Motor neuron (in vitro differentiated cells): ENCODE results near the gene OVCA2. TPM values are rescaled to one million over a fixed set of nuclear protein-coding genes. Genes with fewer than 3 reads are reported as not detected.

Experiments used
- ATAC-seq, 8 experiments: fragments of 200-7000 bp; cut with Tn5 transposase; replicated peaks in 6 of 8; 2 replicates each; pipeline ENCODE4 v1.8.0; 2021; ENCODE audit warnings: mild to moderate bottlenecking in 8 of 8, moderate library complexity in 8 of 8
- H3K27ac ChIP-seq, 2 donors: fragments of 250-450 bp; sonication (Bioruptor Pico); 2 replicates each; pipeline ENCODE4 v1.9.0; 2021; ENCODE audit warnings: antibody characterized with exemption in 2 of 2, mild to moderate bottlenecking in 2 of 2, moderate library complexity in 1 of 2
- H3K4me1 ChIP-seq, 2 donors: fragments of 250-450 bp; sonication (Bioruptor Pico); replicated peaks in 1 of 2; 2 replicates each; pipeline ENCODE4 v1.6.1; 2021; ENCODE audit warnings: antibody characterized with exemption in 2 of 2, mild to moderate bottlenecking in 2 of 2, moderate library complexity in 1 of 2
- H3K4me3 ChIP-seq, 5 donors: fragments of 250-450 bp; sonication (Bioruptor Pico); 2 replicates each; pipeline ENCODE4 v1.9.0; 2021; ENCODE audit warnings: antibody characterized with exemption in 5 of 5, mild to moderate bottlenecking in 5 of 5, moderate library complexity in 4 of 5
- WGBS, 10 experiments: fragments of 450-650 bp; shearing (Covaris generic); methylation state at CpG; one replicate each; pipeline ENCODE4 v1.0.0; 2022; 5-methylcytosine and 5-hydroxymethylcytosine counted together
- in situ Hi-C, 9 experiments: fragments of 400-800 bp; cut with MboI; loops; one replicate each; pipeline ENCODE4 v1.15.0; 2021; ENCODE audit warnings: low sequenced_read_pairs in 9 of 9, low pct_unique_long_range_greater_than_20kb in 2 of 9; ENCODE audit not compliant: unreplicated experiment in 9 of 9
- total RNA-seq, 8 experiments: library from RNA; unstranded; fragments of 300-600 nt; gene quantifications; 2 replicates each; pipeline versions ENCODE4 v1.2.3 to v1.2.4, GENCODE V29; 2022

OVCA2 gene
- total RNA-seq, 8 experiments from 2014 or later = 10.1 to 28.5 (median 20.2) TPM

DNA sequence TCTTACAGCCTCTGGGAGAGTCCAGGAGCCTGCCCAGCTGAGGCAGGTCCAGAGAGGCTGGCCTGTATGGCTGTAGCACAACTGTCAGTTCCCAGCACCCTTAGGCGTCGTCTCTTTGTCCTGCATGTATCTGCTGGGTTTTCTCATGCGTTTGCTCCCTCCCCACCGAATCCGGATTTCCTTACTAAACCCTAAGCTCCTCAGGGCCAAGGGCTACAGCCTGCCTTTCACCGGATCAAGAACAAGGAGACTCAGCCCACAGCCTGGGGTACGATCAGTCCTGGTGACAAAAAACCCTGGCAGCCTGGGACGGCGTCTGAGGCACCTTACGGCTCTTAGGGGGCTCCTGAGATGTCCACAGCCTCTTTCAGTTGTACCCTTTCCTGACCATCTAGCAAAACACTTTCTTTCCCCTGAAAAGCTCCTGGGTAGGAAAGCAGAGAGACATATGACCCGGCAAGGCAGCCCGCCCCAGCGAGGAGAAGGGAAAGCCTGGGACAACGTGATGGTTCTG is 25.3 kb downstream of the OVCA2 start:
- ATAC-seq = peak in 3 of 8 experiments; percentile 0 to 2 (median 1)
- WGBS, 10 experiments = 20 to 90% (median 88%) methylated on average over 1 to 7 of the region's 14 CpGs; no CpG with 5 or more reads in 5 of the 10 experiments
- in situ Hi-C loops = loop anchor here in 3 of 9 experiments (25.0 kb wide), 1 partner anchor 170 kb away; no protein-coding TSS in a partner anchor
- no peaks in the 10 kb centered on the region for H3K4me1 ChIP-seq
- H3K4me3 ChIP-seq = no peak overlapping the region
- no peak overlapping the region for H3K27ac ChIP-seq

DNA sequence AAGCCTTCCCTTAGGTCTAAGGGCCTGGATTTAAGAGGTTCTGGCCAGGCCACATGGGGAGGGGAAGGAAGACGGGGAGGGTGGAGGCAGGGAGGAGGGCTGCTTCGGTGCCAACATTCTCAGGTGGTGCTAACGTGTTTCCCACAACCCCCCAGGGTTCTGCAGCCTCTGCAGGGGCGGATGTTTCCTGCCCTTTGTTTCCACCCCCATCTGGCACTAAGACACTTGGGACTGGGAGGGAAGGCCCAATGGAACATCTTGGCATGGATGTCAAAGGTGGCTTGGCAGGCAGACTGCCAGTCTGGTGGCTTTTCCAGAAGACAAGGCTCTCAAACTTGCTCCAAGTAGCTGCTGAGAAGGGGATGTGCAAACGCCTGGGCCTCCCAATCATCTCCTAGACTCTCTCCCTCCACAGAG is 25.8 kb downstream of the OVCA2 start:
- no peak overlapping the region for H3K4me3 ChIP-seq
- in situ Hi-C loops = loop anchor here in 3 of 9 experiments (25.0 kb wide), 1 partner anchor 170 kb away; no protein-coding TSS in a partner anchor
- no peak overlapping the region for H3K27ac ChIP-seq
- WGBS, 10 experiments = 0% methylated on average over 1 of the region's 5 CpGs; no CpG with 5 or more reads in 9 of the 10 experiments
- H3K4me1 ChIP-seq = no peaks in the 10 kb centered on the region
- ATAC-seq = peak in 2 of 8 experiments; percentile 1 to 7

DNA sequence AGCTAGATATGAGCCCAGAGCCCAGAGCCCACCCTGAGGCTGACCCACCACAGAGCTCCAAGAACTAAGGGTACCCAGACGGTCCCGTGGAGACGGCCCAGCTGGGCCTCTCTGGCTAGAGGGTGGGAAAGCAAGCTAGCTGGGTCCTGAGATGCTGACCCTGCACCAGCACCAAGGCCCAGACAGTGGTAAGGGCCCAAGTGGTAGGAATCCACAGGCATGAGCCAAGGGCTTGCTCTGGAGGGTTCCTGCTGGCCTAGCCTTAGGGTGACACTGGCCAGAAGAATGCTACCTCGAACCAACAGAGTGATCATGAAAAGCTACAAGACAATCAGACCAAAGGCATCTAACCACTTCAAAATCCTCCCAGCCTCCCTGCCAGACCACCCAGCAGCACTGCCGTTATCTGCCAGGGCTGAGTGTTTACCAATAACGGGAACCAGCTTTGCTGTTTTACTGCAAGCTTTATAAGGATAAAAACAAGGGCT is 26.3 kb downstream of the OVCA2 start:
- WGBS, 10 experiments = 0 to 100% (median 10%) methylated on average over 1 to 5 of the region's 6 CpGs; no CpG with 5 or more reads in 5 of the 10 experiments
- in situ Hi-C loops = loop anchor here in 3 of 9 experiments (25.0 kb wide), 1 partner anchor 169 kb away; no protein-coding TSS in a partner anchor
- no peak for ATAC-seq
- Histone ChIP-seq H3K27ac (no peak overlapping the region), H3K4me3 (no peak overlapping the region), H3K4me1 (no peaks in the 10 kb centered on the region)

DNA sequence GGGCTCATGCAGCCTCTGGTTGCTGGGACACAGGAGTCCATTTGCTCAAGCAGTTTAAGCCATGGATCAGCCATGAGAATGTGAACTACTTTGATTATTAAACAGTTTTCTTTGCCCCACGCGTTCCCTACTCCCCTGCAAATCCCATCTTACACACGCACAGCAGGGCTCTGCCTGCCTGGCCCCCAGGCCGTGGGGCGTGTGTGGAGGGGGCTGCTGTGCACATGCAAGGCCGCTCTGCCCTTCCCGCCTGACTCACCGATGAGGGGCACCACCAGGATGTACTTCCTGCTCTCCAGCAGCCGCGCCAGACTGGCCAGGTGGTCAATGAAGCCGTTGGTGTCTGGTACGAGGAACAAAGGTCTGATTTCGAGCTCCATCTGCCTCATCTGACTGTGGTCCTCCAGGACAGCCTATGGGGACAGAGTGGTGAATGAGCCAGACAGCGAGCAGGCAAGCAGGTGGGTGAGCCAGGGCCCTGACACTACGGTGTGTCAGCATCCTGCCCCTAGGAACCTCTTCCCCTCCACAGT is 26.8 kb downstream of the OVCA2 start:
- Histone ChIP-seq H3K27ac (no peak overlapping the region), H3K4me1 (no peaks in the 10 kb centered on the region)

DNA sequence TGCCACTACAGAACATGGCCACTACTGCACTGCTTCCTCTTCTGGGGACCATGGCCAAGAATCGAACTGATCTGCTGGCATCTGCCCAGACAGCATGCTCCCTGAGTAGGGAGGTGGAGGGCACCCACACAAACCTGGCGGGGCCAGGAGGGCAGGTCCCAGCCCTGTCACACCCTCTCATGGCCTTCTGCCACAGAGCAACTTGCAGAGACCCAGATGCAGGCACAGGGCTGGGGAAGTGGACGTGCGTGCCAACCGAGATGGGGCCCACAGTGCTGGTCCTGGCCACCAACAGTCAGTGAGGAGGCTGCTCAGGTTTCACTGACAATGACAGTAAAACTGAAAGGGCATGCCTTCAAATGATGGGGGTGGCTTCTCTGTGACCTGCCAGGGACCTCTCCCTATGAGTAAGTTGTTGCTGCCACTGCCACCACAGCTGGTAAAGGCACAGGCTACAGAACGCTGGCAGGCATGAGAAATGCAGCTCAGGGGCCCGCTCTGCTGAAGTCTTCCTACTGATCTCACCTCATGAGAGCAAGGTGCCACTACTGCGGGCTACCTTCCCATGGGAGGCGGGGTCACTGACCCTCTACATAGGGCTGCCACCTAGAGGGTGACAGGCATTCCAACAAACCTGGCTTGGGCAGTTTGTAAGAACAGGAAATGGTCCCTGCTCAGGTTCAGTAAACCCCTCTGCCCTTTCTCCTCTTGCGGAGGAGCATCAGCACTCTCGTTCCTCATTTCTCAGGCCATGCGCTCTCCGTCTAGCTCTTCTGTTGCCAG is 28.6 kb downstream of the OVCA2 start:
- 50 to 100% (median 87%) methylated on average over 1 to 7 of the region's 13 CpGs; no CpG with 5 or more reads in 3 of the 10 experiments for WGBS, 10 experiments
- no peak overlapping the region for H3K27ac ChIP-seq
- ATAC-seq = no peak
- H3K4me3 ChIP-seq = no peak overlapping the region
- in situ Hi-C loops = loop anchor here in 3 of 9 experiments (25.0 kb wide), 1 partner anchor 167 kb away; no protein-coding TSS in a partner anchor
- H3K4me1 ChIP-seq = peaks cover 0 to 1% of the 10 kb centered on the region in 2 donors

More for the DNA sequence above, 26.8 kb downstream of the OVCA2 start:
- 8 to 84% (median 44%) methylated on average over 2 to 8 of the region's 15 CpGs; no CpG with 5 or more reads in 5 of the 10 experiments for WGBS, 10 experiments
- ATAC-seq = peak in 1 of 8 experiments; percentile 48
- in situ Hi-C loops = loop anchor here in 3 of 9 experiments (25.0 kb wide), 1 partner anchor 169 kb away; no protein-coding TSS in a partner anchor
- H3K4me3 ChIP-seq = no peak overlapping the region

DNA sequence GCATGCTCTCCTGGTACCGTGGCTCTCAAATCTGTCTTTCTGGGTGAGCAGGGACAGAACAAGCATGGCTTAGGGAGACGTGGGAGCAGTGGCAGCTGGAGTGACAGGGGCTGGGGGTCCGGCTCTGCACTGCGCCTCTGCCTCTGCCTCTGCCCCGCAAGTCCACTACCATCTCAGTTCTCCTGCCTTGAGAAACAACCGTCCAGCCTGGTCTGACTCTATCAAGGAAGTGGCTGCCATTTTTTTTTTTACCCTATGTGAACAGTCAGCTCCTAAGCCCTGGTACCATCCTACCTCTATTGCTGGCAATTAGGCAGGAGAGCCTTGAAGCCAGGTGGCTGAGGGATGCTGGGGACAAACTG is 29.2 kb downstream of the OVCA2 start:
- peaks cover 0 to 6% of the 10 kb centered on the region in 2 donors for H3K4me1 ChIP-seq
- in situ Hi-C loops = loop anchor here in 3 of 9 experiments (25.0 kb wide), 1 partner anchor 166 kb away; no protein-coding TSS in a partner anchor
- ATAC-seq = no peak
- no peak overlapping the region for H3K27ac ChIP-seq
- H3K4me3 ChIP-seq = no peak overlapping the region
- 90 to 100% (median 100%) methylated on average over 1 to 5 of the region's 6 CpGs; no CpG with 5 or more reads in 6 of the 10 experiments for whole genome bisulfite sequencing, 10 experiments

DNA sequence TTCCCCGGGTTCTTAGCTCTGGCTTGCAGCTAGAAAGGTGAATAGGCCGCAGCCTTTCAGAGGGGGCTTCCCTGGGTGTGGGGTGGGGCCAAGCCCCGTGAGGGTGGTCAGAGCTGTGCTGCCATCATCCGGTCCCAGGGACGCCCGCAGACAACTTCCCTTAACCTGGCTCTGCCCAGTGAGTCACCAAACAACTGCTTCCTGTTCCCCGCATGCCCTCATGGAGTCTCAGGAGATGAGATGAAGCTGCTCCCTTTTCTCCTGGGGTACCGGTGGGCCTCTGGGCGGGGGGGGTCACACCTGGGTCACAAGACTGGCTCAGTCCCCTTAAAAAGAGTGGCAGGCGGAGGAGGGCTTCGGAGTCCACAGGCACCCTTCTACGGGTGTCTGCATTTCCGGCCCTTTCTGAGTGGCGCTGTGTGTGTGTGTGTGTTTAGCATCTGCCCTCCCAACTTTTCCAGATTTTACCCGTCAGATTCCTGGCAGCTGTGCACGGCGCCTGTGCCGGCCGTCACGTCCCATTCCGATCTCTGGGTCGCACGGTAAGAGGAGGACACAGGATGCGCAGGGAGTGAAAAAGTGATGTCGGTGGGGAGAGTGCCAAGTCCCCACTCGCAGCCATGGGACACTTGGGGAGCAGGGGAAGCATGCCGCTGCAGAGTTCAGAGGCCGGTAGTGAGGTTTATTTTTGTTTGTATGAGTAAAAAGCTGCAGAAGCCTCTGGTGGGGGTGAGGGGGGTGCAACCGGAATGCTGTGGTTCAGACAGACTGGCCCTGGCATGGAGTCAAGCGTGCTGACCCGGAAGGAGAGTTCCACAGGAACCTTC is 29.8 kb downstream of the OVCA2 start:
- WGBS, 10 experiments = 60 to 100% (median 90%) methylated on average over 1 to 20 of the region's 31 CpGs; no CpG with 5 or more reads in 2 of the 10 experiments
- in situ Hi-C loops = loop anchor here in 3 of 9 experiments (25.0 kb wide), 1 partner anchor 166 kb away; no protein-coding TSS in a partner anchor
- Histone ChIP-seq H3K4me1 (peaks cover 0 to 6% of the 10 kb centered on the region in 2 donors), H3K4me3 (no peak overlapping the region), H3K27ac (no peak overlapping the region)
- no peak for ATAC-seq

DNA sequence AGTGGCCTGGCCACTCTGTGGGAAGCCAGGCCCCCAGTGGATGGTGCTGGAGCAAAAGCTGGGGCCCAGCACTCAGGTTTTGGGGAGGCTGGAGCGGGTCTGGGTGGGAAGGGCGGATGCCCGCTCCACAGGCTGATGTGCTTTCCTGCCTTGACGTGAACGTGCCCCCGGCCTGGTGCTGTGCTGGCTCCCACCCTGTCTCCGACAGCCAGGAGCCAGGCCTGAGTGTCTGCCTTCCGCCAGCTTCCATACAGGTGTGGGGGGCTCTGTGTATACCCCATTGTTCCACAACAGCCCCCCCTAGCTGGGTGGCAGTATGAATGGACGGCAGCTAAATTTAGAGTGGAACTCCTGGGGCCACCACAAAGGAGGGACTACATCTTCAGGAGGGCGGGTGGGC is 33.1 kb downstream of the OVCA2 start:
- H3K4me1 ChIP-seq = peaks cover 0 to 6% of the 10 kb centered on the region in 2 donors
- in situ Hi-C loops = loop anchor here in 4 of 9 experiments (25.0 kb wide), 1 partner anchor 162 kb away; no protein-coding TSS in a partner anchor
- H3K27ac ChIP-seq = no peak overlapping the region
- ATAC-seq = no peak
- 60 to 100% methylated on average over 1 to 2 of the region's 10 CpGs; no CpG with 5 or more reads in 8 of the 10 experiments for WGBS, 10 experiments
- no peak overlapping the region for H3K4me3 ChIP-seq

DNA sequence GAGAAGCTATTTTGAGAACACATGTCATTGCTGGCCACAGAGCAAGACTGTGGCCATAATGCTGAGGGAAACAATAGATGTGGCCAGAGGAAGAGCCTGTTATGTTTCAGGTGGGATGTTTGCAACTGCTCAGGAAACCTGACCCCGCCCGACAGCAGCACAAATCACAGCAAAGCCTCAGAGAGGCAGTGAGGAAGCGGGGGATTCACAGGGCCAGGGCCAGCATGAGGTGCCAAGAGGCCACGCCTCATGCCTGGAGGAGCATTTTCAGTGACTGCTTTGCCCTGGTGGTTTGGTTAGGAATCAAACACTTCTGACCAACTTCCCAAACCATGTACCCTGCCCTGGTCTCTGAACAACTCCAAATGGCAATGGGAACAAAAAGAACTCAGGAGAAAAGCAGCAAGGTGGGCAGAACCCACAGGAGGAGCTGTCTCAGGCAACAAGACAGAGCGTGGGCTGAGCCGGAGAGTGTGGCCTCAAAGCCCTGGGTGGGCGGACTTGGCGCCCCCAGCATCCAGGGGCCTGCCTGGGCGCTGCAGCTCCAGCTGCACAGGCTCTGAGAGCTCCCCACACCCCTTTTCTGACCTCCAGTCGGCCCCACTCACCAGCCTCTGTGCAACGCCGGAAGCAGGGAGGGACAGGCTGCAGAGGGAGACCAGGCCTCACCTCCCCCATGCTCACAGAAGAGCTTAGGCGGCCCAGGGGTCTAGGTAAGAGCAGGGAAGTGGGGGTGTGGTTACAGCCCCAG is 33.7 kb downstream of the OVCA2 start:
- no peak overlapping the region for H3K4me3 ChIP-seq
- in situ Hi-C loops = loop anchor here in 1 of 9 experiments (25.0 kb wide), 1 partner anchor 162 kb away; no protein-coding TSS in a partner anchor
- WGBS, 10 experiments = 0 to 100% (median 47%) methylated on average over 1 to 3 of the region's 13 CpGs; no CpG with 5 or more reads in 4 of the 10 experiments
- H3K4me1 ChIP-seq = peaks cover 0 to 6% of the 10 kb centered on the region in 2 donors
- H3K27ac ChIP-seq = peak overlapping the region in 1 of 2 donors; percentile 3
- ATAC-seq = peak; percentile 29 to 86 (median 70)

DNA sequence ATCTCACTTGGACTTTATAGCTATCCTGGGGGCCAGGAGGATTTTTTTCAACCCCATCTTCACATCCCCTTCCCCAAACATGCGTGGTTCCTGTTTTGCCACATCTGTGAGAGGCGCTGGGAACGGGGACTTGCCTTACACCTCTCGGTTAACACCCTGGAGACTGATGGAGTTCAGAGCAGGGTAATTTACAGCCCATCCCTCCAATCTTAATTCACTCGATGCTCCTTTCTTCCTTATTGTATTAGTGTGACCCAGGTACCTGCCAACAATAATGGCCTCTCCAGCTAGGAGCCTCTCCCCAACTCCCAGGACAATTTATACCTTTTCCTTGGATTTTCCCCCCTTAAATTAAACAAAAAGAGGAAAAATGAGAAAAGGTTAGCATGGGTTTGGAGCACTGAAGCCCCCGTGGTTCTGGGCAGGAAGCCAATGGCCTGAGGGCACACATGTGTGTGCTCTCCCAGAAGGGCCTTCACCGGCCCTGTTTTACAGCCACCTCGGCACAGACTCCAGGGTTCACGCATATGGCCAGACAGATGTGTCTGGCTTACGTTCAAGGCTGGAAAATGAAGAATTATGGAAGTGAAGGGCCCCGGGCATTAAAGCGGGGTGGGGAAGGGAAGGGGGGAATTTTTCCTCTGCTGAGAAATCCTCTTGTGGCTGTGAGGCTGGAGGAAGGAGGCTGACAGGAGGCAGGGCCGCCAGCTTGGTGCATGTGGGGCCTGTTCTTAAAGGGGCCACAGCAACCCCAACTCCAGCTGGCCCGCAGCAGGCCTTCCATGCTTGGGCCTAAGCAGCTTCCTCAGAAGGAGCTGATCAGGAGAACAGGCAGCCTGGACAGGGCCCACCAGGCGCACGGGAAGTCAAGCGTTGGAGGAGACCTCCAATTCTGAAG is 34.5 kb downstream of the OVCA2 start:
- 13 to 100% (median 73%) methylated on average over 1 to 9 of the region's 17 CpGs; no CpG with 5 or more reads in 1 of the 10 experiments for WGBS, 10 experiments
- in situ Hi-C loops = loop anchor here in 1 of 9 experiments (25.0 kb wide), 1 partner anchor 161 kb away; no protein-coding TSS in a partner anchor
- Histone ChIP-seq H3K4me1 (peaks cover 0 to 6% of the 10 kb centered on the region in 2 donors), H3K4me3 (no peak overlapping the region), H3K27ac (peak overlapping the region; percentile 3 to 26)
- ATAC-seq = peak in 6 of 8 experiments; percentile 4 to 66 (median 32)
